Activated T-cell treated with anti-CD3 and anti-CD28 coated beads for 24 hours (primary cell): ENCODE measurements around the gene ZNF48.
"Not testable (repeated sequence)": the region's sequence is repeated elsewhere in the genome, so short reads cannot be mapped to it uniquely, and the experiment has no call there.

Experiments used
- DNase-seq: peaks from one replicate; pipeline ENCODE4 v3.0.0-alpha.2; 2020; ENCODE audit warnings: low read depth

ZNF48 gene

GRCh38 chr16:30378236-30379157, 16.7 kb upstream of the ZNF48 start:
- peak; percentile 99 for DNase-seq

DNA sequence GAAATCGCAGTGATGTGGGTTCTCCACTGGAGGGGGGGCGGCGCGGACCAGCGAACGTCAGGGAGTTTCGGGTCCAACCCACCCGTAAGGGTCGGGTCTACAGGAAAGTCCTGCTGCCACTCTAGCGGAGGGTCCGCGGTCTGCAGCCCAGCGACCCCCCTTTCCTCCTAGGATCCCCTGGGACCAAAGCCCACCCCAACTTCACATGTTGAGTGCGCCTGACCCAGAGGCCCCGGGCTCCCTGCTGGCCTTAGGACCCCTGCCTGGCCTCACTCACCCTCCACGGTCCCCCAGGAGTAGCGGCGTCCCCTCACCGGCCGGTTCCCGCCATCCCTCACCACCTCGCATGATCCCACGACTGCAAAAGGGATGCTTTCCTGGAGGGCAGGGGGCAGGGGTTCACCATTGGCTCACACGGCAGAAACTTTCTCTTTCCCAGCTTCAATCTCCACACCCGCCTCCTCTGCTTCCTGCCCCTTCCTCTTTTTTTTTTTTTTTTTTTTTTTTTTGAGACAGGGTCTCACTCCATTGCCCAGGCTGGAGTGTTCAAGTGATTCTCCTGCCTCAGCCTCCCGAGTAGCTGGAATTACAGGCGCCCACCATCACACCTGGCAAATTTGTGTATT, 15.9 kb upstream of the ZNF48 start:
- no peak for DNase-seq

- no peak for DNase-seq
These were observed 15.0 kb upstream of the ZNF48 start for GRCh38 chr16:30380072-30380802.

DNA sequence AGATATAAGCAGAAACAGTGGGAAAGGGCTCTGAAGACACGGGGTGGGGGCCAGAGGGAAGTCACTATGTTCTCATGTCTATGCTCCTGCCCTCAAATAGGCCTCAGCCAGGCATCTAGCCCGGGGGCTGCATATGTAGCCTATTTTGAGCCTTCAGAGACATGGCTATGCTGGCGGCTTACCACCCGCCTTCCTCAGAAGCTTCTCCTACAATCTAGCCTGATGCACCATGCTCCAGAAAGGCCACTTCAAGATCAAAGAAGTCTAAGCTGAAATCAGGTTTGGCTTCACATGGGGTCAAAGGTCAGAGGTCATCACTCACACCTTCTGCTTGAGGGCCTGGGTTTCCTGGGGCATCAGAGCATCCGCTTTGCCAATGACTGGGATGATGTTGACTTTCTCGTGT, 14.4 kb upstream of the ZNF48 start:
- DNase-seq: no peak

GRCh38 chr16:30381291-30382041, 13.8 kb upstream of the ZNF48 start:
- no peak for DNase-seq

- DNase-seq: peak; percentile 71
These were observed 12.9 kb upstream of the ZNF48 start, which contains the start of gene SEPTIN1 for GRCh38 chr16:30382111-30382881. Gene SEPTIN1 (minus strand): TSS chr16:30382561. CDS start chr16:30382542, 19 bp downstream.

DNA sequence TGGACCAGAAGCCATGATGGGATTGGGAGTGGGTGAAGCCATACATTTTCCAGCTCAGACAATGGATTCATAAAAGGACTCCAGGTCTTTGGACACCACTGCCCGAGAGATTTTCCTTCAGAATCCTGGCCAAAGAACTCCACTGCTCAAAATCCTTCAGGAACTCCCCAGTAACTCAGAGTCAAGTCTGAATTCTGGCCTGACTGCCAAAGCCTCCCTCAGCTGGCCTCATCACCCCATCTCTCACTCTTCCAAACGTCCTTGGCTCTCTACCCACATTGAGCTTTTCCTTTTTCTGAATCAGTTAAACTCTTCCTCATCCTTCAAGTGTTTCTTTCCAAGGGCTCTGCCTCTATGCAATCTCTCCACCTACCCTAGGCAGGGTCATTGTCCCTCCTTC, 11.7 kb upstream of the ZNF48 start:
- DNase-seq: no peak

GRCh38 chr16:30394592-30395154, 547 bp upstream of the ZNF48 start:
- no peak for DNase-seq

GRCh38 chr16:30395992-30396585, 869 bp downstream of the ZNF48 start:
- DNase-seq: no peak

GRCh38 chr16:30396627-30397026, 1.4 kb downstream of the ZNF48 start:
- DNase-seq: not testable (repeated sequence)

DNA sequence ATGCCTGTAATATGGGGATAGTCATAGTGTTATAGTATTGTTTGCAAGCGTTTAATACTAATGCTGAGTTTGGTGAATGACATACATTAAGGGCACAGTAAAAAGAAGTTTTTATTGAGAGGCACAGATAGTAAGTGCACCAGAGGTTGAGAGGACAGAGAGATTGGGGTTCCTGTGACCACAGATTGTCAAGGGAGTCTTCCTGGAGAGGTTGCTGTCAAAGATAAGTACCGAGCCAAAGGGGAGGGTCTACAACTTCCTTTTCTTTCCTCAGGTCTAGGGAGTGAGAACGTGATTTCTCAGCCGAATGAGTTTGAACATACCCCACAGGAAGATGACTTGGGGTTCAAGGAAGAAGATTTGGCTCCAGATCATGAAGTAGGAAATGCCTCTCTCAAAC, 1.8 kb downstream of the ZNF48 start:
- DNase-seq: no peak

DNA sequence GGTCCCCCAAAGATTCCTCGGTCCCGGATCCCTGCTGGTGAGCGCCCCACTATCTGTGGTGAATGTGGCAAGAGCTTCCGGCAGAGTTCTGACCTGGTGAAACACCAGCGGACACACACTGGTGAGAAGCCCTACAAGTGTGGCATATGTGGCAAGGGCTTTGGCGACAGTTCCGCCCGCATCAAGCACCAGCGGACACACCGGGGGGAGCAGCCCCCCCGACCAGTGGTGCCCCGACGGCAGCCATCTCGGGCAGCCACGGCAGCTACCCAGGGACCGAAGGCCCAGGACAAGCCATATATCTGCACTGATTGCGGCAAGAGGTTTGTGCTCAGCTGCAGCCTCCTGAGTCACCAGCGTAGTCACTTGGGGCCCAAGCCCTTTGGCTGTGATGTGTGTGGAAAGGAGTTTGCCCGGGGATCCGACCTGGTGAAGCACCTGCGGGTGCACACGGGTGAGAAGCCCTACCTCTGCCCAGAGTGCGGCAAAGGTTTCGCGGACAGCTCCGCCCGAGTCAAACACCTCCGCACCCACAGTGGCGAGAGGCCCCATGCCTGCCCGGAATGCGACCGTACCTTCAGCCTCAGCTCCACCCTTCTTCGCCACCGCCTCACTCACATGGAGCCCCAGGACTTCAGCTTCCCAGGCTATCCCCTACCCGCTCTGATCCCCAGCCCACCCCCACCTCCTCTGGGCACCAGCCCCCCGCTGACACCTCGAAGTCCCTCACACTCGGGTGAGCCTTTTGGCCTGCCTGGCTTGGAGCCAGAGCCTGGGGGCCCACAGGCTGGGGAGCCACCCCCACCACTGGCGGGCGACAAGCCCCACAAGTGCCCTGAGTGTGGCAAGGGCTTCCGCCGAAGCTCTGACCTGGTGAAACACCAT, 2.8 kb downstream of the ZNF48 start:
- DNase-seq: no peak

GRCh38 chr16:30398661-30399434, 3.6 kb downstream of the ZNF48 start:
- no peak for DNase-seq

- DNase-seq: no peak
These were observed 4.4 kb downstream of the ZNF48 start for GRCh38 chr16:30399435-30400186.

DNA sequence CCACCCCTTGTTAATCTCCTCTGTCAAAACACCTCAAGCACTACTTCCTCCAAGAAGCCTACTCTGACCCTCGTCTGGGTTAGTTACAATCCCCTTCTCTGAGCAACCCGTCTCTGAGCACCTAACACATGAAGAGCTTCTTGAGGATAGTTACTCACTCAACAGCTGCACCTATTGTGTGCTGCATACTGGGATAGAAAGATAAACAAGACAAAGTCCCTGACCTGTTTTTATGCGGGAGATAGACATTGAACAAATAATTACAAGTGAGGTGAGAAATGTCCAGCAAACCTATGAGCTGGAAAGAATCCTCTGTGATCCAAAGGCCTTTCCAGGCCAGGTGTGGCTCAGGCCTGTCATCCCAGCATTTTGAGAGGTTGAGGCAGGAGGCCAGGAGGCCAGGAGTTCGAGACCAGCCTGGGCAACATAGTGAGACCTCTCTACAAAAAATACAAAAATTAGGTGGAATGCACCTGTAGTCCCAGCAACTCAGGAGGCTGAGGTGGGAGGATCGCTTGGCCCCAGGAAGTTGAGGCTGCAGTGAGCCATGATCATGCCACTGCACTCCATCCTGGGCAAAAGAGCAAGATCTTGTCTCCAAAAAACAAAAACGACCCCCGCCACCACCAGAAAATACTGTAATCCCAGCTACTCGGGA, 6.7 kb downstream of the ZNF48 start:
- no peak for DNase-seq

- no peak for DNase-seq
These were observed 11.5 kb downstream of the ZNF48 start for GRCh38 chr16:30406795-30407101.

DNA sequence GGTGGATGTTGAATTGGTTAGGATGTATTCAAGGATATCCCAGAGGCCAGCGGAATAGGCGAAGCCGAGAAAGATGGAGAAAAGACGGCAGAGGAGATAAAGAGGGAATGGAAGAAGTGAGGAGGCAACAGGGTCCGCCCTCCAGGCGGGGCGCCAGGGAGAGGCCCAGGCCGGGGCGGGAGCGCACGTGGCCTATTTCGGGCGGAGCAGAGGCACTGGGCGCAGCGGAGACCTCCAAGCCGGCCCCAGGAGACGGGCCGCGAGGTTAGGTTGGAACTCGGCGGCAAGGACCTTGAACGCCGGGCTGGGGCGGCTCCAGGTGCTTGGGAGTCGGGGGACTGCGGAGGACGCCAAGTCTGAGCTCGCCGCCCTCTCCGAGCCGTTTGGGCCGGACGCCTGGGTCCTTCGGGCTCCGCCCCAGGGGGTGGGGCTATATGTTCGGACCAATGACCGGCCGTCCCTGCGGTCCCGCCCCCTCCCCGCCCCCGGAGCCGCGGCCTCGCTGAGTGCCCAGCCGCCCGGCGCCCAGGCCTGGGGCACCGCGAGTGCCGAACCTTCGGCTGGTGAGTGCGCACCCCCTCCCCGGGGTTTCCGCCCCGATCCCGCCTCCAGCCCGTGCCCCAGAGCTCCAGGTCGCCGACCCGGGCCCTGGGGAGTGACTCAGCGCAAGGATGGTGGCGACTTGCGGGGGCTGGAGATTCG, 12.0 kb downstream of the ZNF48 start, which contains the start of gene ZNF771:
TSS of gene ZNF771 (plus strand) at position 505 of the 702 bp plus-strand sequence. CDS start 448 bp downstream, outside the sequence.
- peak; percentile 90 for DNase-seq
